Body of pancreas (tissue), 4 donors: ENCODE measurements around the gene BET1L.

Source experiments
- POLR2A ChIP-seq, 3 donors: fragments of 450-650 bp; IDR thresholded peaks; one replicate each; pipeline ENCODE4 v1.6.1; 2016; ENCODE audit warnings: antibody characterized with exemption in 3 of 3, mild to moderate bottlenecking in 2 of 3
- TF ChIP-seq, protein P1 (sequence below), 7 experiments: fragments of 450-650 bp in 4 of 7; fragments of 200-600 bp in 3 of 7; sonication (generic) in 3 of 7; IDR thresholded peaks; one replicate each; pipeline ENCODE4 v1.5.1; 2016 to 2019; ENCODE audit warnings: antibody characterized with exemption in 7 of 7

DNA sequence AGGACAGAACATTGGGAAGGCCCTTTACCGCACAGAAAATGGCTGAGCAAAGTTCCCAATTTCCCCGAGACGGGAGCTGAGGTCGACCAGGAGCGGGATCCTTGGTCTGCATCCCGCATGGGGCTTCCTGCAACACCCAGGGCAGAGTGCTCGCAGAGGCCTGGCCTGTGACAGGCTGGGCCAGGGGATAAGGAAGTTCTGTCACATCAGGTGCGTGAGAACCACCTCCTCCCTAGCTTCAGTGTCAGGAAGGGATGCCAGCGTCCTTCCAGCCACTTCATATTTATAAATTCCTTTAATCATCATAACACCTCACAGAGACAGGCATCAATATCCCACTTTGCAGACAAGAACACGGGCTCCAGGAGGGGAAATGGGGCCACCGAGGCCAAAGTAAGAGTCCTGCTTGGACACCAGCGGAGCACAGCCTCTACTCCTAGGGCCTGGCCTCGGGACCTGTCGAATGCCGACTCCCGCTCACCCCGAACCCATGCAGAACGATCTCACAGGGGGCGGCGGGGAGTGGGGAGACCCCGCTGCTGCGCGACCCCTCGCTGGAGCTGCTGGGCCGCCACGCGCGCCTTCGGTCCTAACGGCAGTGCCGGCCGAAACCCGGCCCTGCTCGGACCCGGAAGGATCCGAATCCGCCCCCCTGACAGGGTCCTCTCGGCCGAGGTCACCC lies 532 bp downstream of the BET1L start:
- TF ChIP-seq, protein P1, sequence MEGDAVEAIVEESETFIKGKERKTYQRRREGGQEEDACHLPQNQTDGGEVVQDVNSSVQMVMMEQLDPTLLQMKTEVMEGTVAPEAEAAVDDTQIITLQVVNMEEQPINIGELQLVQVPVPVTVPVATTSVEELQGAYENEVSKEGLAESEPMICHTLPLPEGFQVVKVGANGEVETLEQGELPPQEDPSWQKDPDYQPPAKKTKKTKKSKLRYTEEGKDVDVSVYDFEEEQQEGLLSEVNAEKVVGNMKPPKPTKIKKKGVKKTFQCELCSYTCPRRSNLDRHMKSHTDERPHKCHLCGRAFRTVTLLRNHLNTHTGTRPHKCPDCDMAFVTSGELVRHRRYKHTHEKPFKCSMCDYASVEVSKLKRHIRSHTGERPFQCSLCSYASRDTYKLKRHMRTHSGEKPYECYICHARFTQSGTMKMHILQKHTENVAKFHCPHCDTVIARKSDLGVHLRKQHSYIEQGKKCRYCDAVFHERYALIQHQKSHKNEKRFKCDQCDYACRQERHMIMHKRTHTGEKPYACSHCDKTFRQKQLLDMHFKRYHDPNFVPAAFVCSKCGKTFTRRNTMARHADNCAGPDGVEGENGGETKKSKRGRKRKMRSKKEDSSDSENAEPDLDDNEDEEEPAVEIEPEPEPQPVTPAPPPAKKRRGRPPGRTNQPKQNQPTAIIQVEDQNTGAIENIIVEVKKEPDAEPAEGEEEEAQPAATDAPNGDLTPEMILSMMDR (IDR thresholded peaks at IDR 0.05), result no peak
- TF ChIP-seq POLR2A (IDR thresholded peaks at IDR 0.05), result no peak
